Activated CD4-positive, alpha-beta T cell treated with anti-CD3 and anti-CD28 coated beads, Interleukin-2, Interleukin-4, amounts not matched to agents 100 ng/mL and 50 ng/mL, durations not matched to agents 16 hours and 8 hours (primary cell): Measurements from ENCODE around the gene MICU1.
"Not testable (repeated sequence)": the region's sequence is repeated elsewhere in the genome, so short reads cannot be mapped to it uniquely, and the experiment has no call there.

Experiments used
- DNase-seq: peaks from one replicate; pipeline ENCODE4 v3.0.0-alpha.2; 2020; ENCODE audit warnings: low spot score

The MICU1 gene

GRCh38 chr10:72386916-72387586 is 238.8 kb downstream of the MICU1 start:
- no peak for DNase-seq

GRCh38 chr10:72385724-72386123 is 240.2 kb downstream of the MICU1 start:
- DNase-seq = no peak

- DNase-seq = not testable (repeated sequence)
Observed at GRCh38 chr10:72384982-72385381, 240.9 kb downstream of the MICU1 start.

GRCh38 chr10:72379776-72380175 is 246.1 kb downstream of the MICU1 start:
- no peak for DNase-seq

GRCh38 chr10:72379062-72379461 is 246.8 kb downstream of the MICU1 start:
- DNase-seq = no peak

GRCh38 chr10:72375585-72375984 is 250.3 kb downstream of the MICU1 start:
- DNase-seq = no peak

GRCh38 chr10:72375173-72375572 is 250.7 kb downstream of the MICU1 start:
- no peak for DNase-seq

- peak; percentile 68 for DNase-seq
Observed at GRCh38 chr10:72370201-72370722, 255.6 kb downstream of the MICU1 start.

- no peak for DNase-seq
Observed at GRCh38 chr10:72367301-72367960, 258.4 kb downstream of the MICU1 start.

GRCh38 chr10:72365106-72365895 is 260.6 kb downstream of the MICU1 start:
- no peak for DNase-seq

- peak; percentile 93 for DNase-seq
Observed at GRCh38 chr10:72364239-72364777, 261.6 kb downstream of the MICU1 start.

- no peak for DNase-seq
Observed at GRCh38 chr10:72356987-72357386, 268.9 kb downstream of the MICU1 start.

GRCh38 chr10:72356115-72356514 is 269.8 kb downstream of the MICU1 start:
- DNase-seq = no peak

- no peak for DNase-seq
Observed at GRCh38 chr10:72355214-72355555, 270.7 kb downstream of the MICU1 start.

- peak; percentile 93 for DNase-seq
Observed at GRCh38 chr10:72354356-72355213, 271.3 kb downstream of the MICU1 start, which contains the start of gene DNAJB12. DNAJB12 (minus strand) TSS chr10:72354919; CDS start chr10:72354897, 22 bp downstream.

GRCh38 chr10:72353965-72354355 is 271.9 kb downstream of the MICU1 start:
- no peak for DNase-seq

GRCh38 chr10:72353028-72353964 is 272.6 kb downstream of the MICU1 start:
- DNase-seq = no peak

GRCh38 chr10:72351479-72351878 is 274.4 kb downstream of the MICU1 start:
- DNase-seq = no peak

GRCh38 chr10:72349438-72349837 is 276.4 kb downstream of the MICU1 start:
- DNase-seq = no peak

- DNase-seq = no peak
Observed at GRCh38 chr10:72348282-72348681, 277.6 kb downstream of the MICU1 start.
